Measurements from ENCODE around the gene E2F3. TPM values are rescaled to one million over a fixed set of nuclear protein-coding genes. Genes with fewer than 3 reads are reported as not detected.

E2F3 gene
- polyA plus RNA-seq, 3 donors, result 17.7 to 19.0 (median 17.9) TPM

DNA sequence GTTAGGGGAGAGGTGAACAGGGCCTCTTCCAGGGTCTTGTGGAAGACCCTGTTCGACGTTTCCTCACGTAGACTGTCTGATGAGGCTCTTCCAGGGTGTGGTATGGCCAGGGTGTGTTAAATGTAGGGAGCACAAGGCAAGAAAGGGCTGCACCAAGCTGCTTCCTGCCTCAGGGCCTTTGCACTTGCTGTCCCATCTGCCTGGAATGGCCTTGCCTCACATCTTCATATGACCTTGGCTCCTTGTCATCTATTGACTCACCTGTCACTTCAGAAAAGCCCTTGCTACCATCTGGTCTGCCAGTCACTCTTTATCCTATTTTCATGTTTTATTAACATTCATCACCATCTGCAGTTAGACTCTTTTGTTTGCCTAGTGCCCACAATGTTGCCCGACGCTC, 31.0 kb downstream of the E2F3 start:
- DNase-seq (ENCODE audit: low read depth in 3 of 3, low spot score in 2 of 3), result no peak

- DNase-seq (ENCODE audit: low read depth in 3 of 3, low spot score in 2 of 3), result no peak
Observed at GRCh38 chr6:20433321-20433720, 31.6 kb downstream of the E2F3 start.

DNA sequence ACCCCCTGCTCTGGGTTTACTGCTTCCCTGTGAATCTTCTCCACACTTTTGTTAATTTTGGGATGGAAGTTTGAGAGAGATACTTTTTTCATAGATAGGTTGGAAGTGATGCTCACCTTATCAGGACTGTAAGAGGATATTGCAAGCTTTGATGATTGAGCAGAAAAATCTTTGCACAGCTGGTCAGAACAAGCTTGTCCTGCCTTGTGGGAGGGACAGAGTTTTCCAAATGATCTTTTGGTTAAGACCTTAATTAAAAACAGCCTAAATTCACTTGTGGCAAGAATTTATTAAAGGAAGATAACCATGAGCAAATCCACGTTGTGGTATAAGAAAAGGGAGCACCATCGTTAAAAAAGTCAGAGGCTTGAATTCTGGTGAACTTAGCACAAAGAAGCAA, 32.2 kb downstream of the E2F3 start:
- no peak for DNase-seq (ENCODE audit: low read depth in 3 of 3, low spot score in 2 of 3)

GRCh38 chr6:20434766-20435165, 33.1 kb downstream of the E2F3 start:
- no peak for DNase-seq (ENCODE audit: low read depth in 3 of 3, low spot score in 2 of 3)

- no peak for DNase-seq (ENCODE audit: low read depth in 3 of 3, low spot score in 2 of 3)
Observed at GRCh38 chr6:20436719-20437118, 35.0 kb downstream of the E2F3 start.

DNA sequence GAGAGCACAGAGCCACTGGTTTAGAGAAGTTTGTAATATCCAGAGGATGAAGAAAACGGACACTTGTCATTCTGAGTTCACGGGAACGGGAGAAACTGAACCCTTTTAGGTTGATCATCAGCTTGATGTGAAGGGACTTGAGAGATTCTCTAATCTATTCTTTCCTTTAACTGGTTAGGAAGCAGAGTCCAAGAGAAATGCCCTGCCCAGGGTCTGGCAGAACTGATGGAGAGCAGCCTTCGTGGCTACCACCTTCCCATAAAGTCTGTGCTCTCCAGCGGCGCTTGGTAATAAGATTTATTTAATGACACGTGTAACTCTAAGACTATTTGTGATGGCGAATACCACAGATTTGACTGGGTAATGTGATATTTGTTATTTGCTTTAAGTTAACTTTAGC, 36.0 kb downstream of the E2F3 start:
- no peak for DNase-seq (ENCODE audit: low read depth in 3 of 3, low spot score in 2 of 3)

- DNase-seq (ENCODE audit: low read depth in 3 of 3, low spot score in 2 of 3), result no peak
Observed at GRCh38 chr6:20438462-20439070, 36.9 kb downstream of the E2F3 start.

- no peak for DNase-seq (ENCODE audit: low read depth in 3 of 3, low spot score in 2 of 3)
Observed at GRCh38 chr6:20439558-20439957, 37.9 kb downstream of the E2F3 start.

GRCh38 chr6:20440296-20440695, 38.6 kb downstream of the E2F3 start:
- DNase-seq (ENCODE audit: low read depth in 3 of 3, low spot score in 2 of 3), result no peak

DNA sequence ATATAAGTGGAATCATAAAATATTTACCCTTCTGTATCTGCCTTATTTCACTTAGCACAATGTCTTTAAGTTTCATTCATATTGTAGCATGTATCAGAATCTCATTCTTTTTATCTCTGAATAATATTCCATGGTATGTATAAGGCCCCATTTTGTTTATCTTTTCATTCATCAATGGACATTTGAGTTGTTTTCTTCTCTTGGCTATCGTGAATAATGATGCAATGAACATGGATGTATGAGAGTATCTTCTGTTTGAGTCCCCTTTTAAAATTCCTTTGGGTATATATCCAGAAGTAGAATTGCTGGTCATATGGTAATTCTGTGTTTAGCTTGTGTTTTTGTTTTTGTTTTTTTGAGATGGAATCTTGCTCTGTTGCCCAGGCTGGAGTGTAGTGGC, 39.6 kb downstream of the E2F3 start:
- DNase-seq (ENCODE audit: low read depth in 3 of 3, low spot score in 2 of 3), result no peak

- DNase-seq (ENCODE audit: low read depth in 3 of 3, low spot score in 2 of 3), result no peak
Observed at GRCh38 chr6:20441921-20442320, 40.2 kb downstream of the E2F3 start.

- no peak for DNase-seq (ENCODE audit: low read depth in 3 of 3, low spot score in 2 of 3)
Observed at GRCh38 chr6:20444786-20445271, 43.1 kb downstream of the E2F3 start.

DNA sequence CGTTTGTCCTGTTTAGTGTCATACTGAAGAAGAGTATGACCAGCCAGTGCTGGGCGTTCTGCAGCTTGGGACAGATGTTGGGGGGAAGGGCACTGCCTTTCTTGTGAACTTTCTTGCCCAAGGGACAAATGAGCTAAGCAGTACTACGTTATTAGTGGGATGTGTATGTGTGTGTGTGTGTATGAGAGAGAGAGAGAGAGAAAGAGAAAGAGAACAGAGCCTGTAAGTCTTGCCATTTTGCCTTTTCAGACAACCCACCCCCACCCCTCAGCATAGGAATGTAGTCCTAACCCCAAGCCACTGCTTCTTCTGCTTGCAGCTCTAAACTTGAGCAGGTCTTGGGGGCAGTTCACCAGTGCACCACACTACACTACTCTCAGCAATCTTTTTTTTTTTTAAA, 45.5 kb downstream of the E2F3 start:
- DNase-seq (ENCODE audit: low read depth in 3 of 3, low spot score in 2 of 3), result no peak

GRCh38 chr6:20447581-20448132, 46.0 kb downstream of the E2F3 start:
- DNase-seq (ENCODE audit: low read depth in 3 of 3, low spot score in 2 of 3), result no peak

GRCh38 chr6:20448828-20449227, 47.1 kb downstream of the E2F3 start:
- no peak for DNase-seq (ENCODE audit: low read depth in 3 of 3, low spot score in 2 of 3)

GRCh38 chr6:20454204-20454824, 52.6 kb downstream of the E2F3 start:
- DNase-seq (ENCODE audit: low read depth in 3 of 3, low spot score in 2 of 3), result no peak

DNA sequence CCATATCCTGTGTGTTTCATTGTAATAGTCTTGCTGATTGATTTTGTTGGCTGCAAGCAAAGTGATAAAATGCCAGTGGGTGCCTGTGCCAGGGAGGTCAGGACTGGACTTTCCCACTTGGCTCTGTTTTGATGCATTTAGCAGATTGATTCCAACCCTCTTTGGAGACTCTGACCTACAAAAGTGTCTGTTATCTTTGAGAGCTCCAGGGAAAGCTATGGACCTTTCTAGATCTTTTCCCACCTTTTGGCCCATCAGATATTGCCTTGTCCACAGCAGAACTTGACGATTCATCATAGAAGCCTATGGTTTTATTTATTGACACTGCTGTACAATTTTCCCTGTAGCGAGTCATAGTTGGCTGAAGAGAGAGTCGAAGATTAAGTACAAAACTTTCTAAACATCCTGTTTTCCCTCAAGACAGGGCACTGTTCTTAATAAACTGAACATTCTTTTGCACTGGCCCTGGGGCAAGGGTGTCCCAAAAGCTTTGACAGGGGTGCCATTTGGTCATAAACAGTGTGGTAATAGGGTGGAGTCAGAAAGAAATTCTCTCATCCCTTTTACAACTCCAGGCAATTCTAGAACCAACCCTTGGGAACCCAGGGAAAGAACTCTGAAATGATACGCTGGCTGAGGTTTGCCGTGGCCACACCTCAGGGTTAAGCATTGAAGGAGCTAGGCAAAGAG, 53.7 kb downstream of the E2F3 start:
- no peak for DNase-seq (ENCODE audit: low read depth in 3 of 3, low spot score in 2 of 3)

DNA sequence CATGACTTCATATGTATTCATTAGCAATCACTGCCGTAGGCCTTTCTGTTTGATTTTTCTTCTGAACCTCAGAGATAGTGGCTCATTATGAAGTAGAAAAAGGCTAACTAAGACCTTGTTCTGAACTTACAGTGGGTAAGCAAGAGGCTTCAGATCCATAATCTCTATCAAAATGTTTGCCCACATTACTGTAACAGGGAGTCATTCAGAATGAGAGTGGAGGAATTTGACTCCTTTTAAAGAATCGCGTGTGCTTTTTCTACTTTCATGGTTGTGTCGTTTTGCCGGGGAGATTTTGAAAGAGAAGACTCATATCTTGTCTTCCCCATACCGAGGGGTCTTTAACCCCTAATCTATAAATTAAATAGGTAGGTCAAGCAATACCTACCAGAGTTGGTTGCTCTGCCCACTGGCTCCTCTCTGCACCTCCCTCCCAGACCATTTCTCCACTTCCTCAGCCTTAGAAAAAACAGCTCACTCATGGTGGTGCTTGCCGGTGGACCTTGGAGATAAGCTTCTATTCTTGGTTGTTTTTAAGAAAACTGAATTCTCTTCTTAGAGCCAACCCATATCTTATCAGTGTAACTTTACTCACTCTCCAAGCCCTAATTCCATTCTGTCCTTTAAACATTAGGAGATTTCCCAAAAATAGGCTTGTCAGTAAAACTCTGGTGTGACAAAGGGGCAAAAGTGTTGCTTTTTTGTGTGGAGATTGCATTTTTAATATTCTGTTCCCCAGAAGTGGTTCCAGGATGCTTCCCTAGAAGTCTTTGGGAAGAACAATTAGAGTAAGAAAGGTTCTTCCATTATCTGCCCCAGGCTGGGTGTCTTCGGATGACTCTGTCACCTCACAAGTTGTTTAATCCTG, 56.6 kb downstream of the E2F3 start:
- no peak for DNase-seq (ENCODE audit: low read depth in 3 of 3, low spot score in 2 of 3)

- DNase-seq (ENCODE audit: low read depth in 3 of 3, low spot score in 2 of 3), result no peak
Observed at GRCh38 chr6:20459682-20460081, 58.0 kb downstream of the E2F3 start.

- DNase-seq (ENCODE audit: low read depth in 3 of 3, low spot score in 2 of 3), result no peak
Observed at GRCh38 chr6:20461576-20461975, 59.9 kb downstream of the E2F3 start.

DNA sequence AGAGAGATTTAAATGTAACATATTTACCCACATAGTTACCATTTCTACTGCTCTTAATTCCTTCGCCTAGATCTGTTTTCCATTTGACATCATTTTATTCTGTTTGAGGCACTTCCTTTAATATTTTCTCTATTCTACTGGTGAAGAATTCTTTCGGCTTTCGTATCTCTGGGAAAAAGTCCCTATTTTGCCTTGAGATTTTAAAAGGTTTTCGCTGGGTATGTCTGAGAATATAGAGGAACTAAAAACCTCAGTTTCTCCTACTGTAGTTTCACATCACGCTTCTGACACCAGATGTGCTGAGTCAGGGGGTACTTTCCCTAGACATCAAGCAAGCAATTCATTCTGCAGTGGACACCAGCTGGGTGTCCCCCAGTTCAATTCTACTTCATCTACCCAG, 61.7 kb downstream of the E2F3 start:
- DNase-seq (ENCODE audit: low read depth in 3 of 3, low spot score in 2 of 3), result no peak
